NCI-H1417 (cell line): ENCODE measurements around the gene GTF2A1.
"Not testable (repeated sequence)": the region's sequence is repeated elsewhere in the genome, so short reads cannot be mapped to it uniquely, and the experiment has no call there.

Source experiments
- DNase-seq, 3 experiments: peaks; one replicate each; lab custom pipeline; 2025; lab: John Stamatoyannopoulos, UW

The GTF2A1 gene

GRCh38 chr14:81231540-81231939 is 10.8 kb upstream of the GTF2A1 start:
- peak in 2 of 3 experiments; percentile 8 to 59 for DNase-seq

- DNase-seq, result no peak
Measured at GRCh38 chr14:81224222-81224621, 3.5 kb upstream of the GTF2A1 start.

- DNase-seq, result not testable (repeated sequence)
Measured at GRCh38 chr14:81223788-81224187, 3.0 kb upstream of the GTF2A1 start.

GRCh38 chr14:81222691-81223090 is 1.9 kb upstream of the GTF2A1 start:
- DNase-seq, result peak in 1 of 3 experiments; percentile 54

GRCh38 chr14:81222126-81222525 is 1.4 kb upstream of the GTF2A1 start:
- no peak for DNase-seq

- DNase-seq, result peak; percentile 59 to 86 (median 73)
Measured at GRCh38 chr14:81221579-81222102, 882 bp upstream of the GTF2A1 start.

GRCh38 chr14:81220580-81220829 is 254 bp downstream of the GTF2A1 start:
- no peak for DNase-seq

- DNase-seq, result peak; percentile 74 to 90 (median 83)
Measured at GRCh38 chr14:81219759-81220579, 790 bp downstream of the GTF2A1 start.

GRCh38 chr14:81219210-81219758 is 1.5 kb downstream of the GTF2A1 start:
- DNase-seq, result peak; percentile 95 to 100 (median 99)

- peak in 1 of 3 experiments; percentile 26 for DNase-seq
Measured at GRCh38 chr14:81211844-81212243, 8.9 kb downstream of the GTF2A1 start.

GRCh38 chr14:81209167-81209836 is 11.5 kb downstream of the GTF2A1 start:
- DNase-seq, result no peak

- no peak for DNase-seq
Measured at GRCh38 chr14:81208489-81208888, 12.3 kb downstream of the GTF2A1 start.

- DNase-seq, result no peak
Measured at GRCh38 chr14:81206115-81206514, 14.6 kb downstream of the GTF2A1 start.

GRCh38 chr14:81205639-81206038 is 15.1 kb downstream of the GTF2A1 start:
- no peak for DNase-seq

- no peak for DNase-seq
Measured at GRCh38 chr14:81200054-81200453, 20.7 kb downstream of the GTF2A1 start.

GRCh38 chr14:81199084-81199483 is 21.7 kb downstream of the GTF2A1 start:
- DNase-seq, result no peak

- no peak for DNase-seq
Measured at GRCh38 chr14:81198651-81199050, 22.1 kb downstream of the GTF2A1 start.

- peak in 2 of 3 experiments; percentile 9 to 27 for DNase-seq
Measured at GRCh38 chr14:81193924-81194633, 26.7 kb downstream of the GTF2A1 start.

- DNase-seq, result no peak
Measured at GRCh38 chr14:81192594-81192993, 28.2 kb downstream of the GTF2A1 start.

- DNase-seq, result no peak
Measured at GRCh38 chr14:81187832-81188522, 32.8 kb downstream of the GTF2A1 start.

GRCh38 chr14:81179631-81180030 is 41.1 kb downstream of the GTF2A1 start:
- DNase-seq, result no peak

GRCh38 chr14:81178063-81178462 is 42.7 kb downstream of the GTF2A1 start:
- no peak for DNase-seq
